ENCODE results near the gene GET4. TPM values are rescaled to one million over a fixed set of nuclear protein-coding genes. Genes with fewer than 3 reads are reported as not detected.

Gene GET4
- total RNA-seq, 1 donor from 2014 or later: 4.2 TPM

GRCh38 chr7:893686-894085, 17.3 kb downstream of the GET4 start:
- TF ChIP-seq CTCF (IDR thresholded peaks at IDR 0.05): no peak
- intact Hi-C loops (cut with DNase I): no loop called here
- Histone ChIP-seq H3K9me3 (no peaks in the 10 kb centered on the region), H3K27ac (no peak overlapping the region), H3K4me3 (no peak overlapping the region), H3K27me3 (no peaks in the 10 kb centered on the region), H3K36me3 (peaks cover 63 to 84% of the 10 kb centered on the region in 2 donors), H3K4me1 (no peaks in the 10 kb centered on the region)
- no peak for DNase-seq (ENCODE audit: low spot score in 2 of 2)

- DNase-seq (ENCODE audit: low spot score in 2 of 2): no peak
- Histone ChIP-seq H3K36me3 (peaks cover 57 to 83% of the 10 kb centered on the region in 2 donors), H3K9me3 (no peaks in the 10 kb centered on the region), H3K27me3 (no peaks in the 10 kb centered on the region), H3K4me1 (no peaks in the 10 kb centered on the region), H3K4me3 (no peak overlapping the region), H3K27ac (no peak overlapping the region)
- intact Hi-C loops (cut with DNase I): no loop called here
- TF ChIP-seq CTCF (IDR thresholded peaks at IDR 0.05): no peak
Measured at GRCh38 chr7:894164-894867, 18.0 kb downstream of the GET4 start.

GRCh38 chr7:894927-895450, 18.6 kb downstream of the GET4 start:
- Histone ChIP-seq H3K4me1 (no peaks in the 10 kb centered on the region), H3K36me3 (peaks cover 56 to 83% of the 10 kb centered on the region in 2 donors), H3K4me3 (no peak overlapping the region), H3K27me3 (no peaks in the 10 kb centered on the region), H3K27ac (no peak overlapping the region), H3K9me3 (no peaks in the 10 kb centered on the region)
- intact Hi-C loops (cut with DNase I): no loop called here
- no peak for DNase-seq (ENCODE audit: low spot score in 2 of 2)
- TF ChIP-seq CTCF (IDR thresholded peaks at IDR 0.05): no peak

- Histone ChIP-seq H3K27me3 (no peaks in the 10 kb centered on the region), H3K9me3 (no peaks in the 10 kb centered on the region), H3K4me3 (no peak overlapping the region), H3K27ac (no peak overlapping the region), H3K4me1 (no peaks in the 10 kb centered on the region), H3K36me3 (peaks cover 53 to 81% of the 10 kb centered on the region in 2 donors)
- no peak for TF ChIP-seq CTCF (IDR thresholded peaks at IDR 0.05)
- no peak for DNase-seq (ENCODE audit: low spot score in 2 of 2)
- intact Hi-C loops (cut with DNase I): no loop called here
Measured at GRCh38 chr7:895451-896052, 19.2 kb downstream of the GET4 start.

- intact Hi-C loops (cut with DNase I): no loop called here
- no peaks in the 10 kb centered on the region for H3K4me1 ChIP-seq
- DNase-seq (ENCODE audit: low spot score in 2 of 2): no peak
- H3K9me3 ChIP-seq: no peaks in the 10 kb centered on the region
- no peak overlapping the region for H3K27ac ChIP-seq
- no peak overlapping the region for H3K4me3 ChIP-seq
- H3K36me3 ChIP-seq: peaks cover 44 to 71% of the 10 kb centered on the region in 2 donors
- TF ChIP-seq CTCF (IDR thresholded peaks at IDR 0.05): no peak
- H3K27me3 ChIP-seq: no peaks in the 10 kb centered on the region
Measured at GRCh38 chr7:896346-897075, 20.2 kb downstream of the GET4 start.
